ENCODE results near the gene SLC44A5.
"Not testable (repeated sequence)": the region's sequence is repeated elsewhere in the genome, so short reads cannot be mapped to it uniquely, and the experiment has no call there.

Gene SLC44A5

DNA sequence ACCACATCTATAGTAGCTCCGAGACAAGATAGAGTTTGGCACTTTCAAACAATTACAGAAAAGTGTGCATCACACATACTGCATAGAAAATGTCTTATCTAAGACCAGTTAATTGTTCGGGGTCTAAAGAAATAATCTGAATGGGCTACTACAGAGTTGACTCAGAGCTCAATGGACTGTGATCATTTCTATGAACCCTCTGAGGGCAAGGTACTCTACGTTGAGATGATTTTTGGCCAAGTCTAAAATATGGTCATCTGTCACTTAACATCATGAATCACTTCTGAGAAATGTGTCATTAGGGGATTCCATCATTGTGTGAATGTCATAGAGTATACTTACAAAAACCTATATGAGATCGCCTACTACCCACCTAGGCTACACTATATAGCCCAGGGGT lies 123.5 kb downstream of the SLC44A5 start:
- Histone ChIP-seq H2AFZ (ENCODE audit: low read depth, low read length) (no peak overlapping the region), H3K27me3 (ENCODE audit: low read depth, low read length) (no peaks in the 10 kb centered on the region), H3K4me2 (ENCODE audit: low read length) (no peak overlapping the region), H3K9me3 (ENCODE audit: insufficient read depth, low read length) (no peaks in the 10 kb centered on the region), H4K20me1 (ENCODE audit: insufficient read depth, low read length) (no peaks in the 10 kb centered on the region), H3K9ac (ENCODE audit: low read length) (no peak overlapping the region), H3K27ac (ENCODE audit: low read length) (no peak overlapping the region), H3K36me3 (replicated peaks; ENCODE audit: low read depth, low read length) (no peaks in the 10 kb centered on the region), H3K79me2 (ENCODE audit: low read length) (no peaks in the 10 kb centered on the region), H3K4me1 (ENCODE audit: low read length) (no peaks in the 10 kb centered on the region), H3K4me3 (ENCODE audit: low read length) (no peak overlapping the region)
- TF ChIP-seq, protein P1, sequence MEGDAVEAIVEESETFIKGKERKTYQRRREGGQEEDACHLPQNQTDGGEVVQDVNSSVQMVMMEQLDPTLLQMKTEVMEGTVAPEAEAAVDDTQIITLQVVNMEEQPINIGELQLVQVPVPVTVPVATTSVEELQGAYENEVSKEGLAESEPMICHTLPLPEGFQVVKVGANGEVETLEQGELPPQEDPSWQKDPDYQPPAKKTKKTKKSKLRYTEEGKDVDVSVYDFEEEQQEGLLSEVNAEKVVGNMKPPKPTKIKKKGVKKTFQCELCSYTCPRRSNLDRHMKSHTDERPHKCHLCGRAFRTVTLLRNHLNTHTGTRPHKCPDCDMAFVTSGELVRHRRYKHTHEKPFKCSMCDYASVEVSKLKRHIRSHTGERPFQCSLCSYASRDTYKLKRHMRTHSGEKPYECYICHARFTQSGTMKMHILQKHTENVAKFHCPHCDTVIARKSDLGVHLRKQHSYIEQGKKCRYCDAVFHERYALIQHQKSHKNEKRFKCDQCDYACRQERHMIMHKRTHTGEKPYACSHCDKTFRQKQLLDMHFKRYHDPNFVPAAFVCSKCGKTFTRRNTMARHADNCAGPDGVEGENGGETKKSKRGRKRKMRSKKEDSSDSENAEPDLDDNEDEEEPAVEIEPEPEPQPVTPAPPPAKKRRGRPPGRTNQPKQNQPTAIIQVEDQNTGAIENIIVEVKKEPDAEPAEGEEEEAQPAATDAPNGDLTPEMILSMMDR (IDR thresholded peaks at IDR 0.05; ENCODE audit: low read depth, low read length), result no peak
- TF ChIP-seq EZH2phosphoT487 (IDR thresholded peaks at IDR 0.05; ENCODE audit: low read depth), result no peak

DNA sequence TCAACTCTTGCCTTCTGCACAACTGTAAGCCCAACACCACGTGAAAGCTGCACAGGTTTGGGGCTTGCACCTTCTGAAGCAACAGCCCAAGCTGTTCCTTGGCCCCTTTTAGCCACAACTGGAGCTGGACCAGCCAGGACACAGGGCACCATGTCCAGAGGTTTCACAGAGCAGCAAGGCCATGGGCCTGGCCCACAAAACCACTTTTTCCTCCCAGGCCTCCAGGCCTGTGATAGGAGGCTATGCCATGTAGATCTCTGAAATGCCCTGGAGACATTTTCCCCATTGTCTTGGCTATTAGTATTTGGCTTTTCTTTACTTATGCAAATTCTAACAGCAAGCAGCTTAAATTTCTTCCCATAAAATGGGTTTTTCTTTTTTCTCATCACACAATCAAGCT lies 126.1 kb downstream of the SLC44A5 start:
- no peaks in the 10 kb centered on the region for H3K4me1 ChIP-seq (ENCODE audit: low read length)
- H3K27ac ChIP-seq (ENCODE audit: low read length), result no peak overlapping the region
- H3K79me2 ChIP-seq (ENCODE audit: low read length), result no peaks in the 10 kb centered on the region
- TF ChIP-seq, protein P1 (IDR thresholded peaks at IDR 0.05; ENCODE audit: low read depth, low read length), result no peak
- no peak for TF ChIP-seq EZH2phosphoT487 (IDR thresholded peaks at IDR 0.05; ENCODE audit: low read depth)
- no peak overlapping the region for H3K4me3 ChIP-seq (ENCODE audit: low read length)
- no peak overlapping the region for H3K9ac ChIP-seq (ENCODE audit: low read length)
- no peak overlapping the region for H2AFZ ChIP-seq (ENCODE audit: low read depth, low read length)
- no peaks in the 10 kb centered on the region for H3K9me3 ChIP-seq (ENCODE audit: insufficient read depth, low read length)
- no peaks in the 10 kb centered on the region for H3K27me3 ChIP-seq (ENCODE audit: low read depth, low read length)
- no peaks in the 10 kb centered on the region for H4K20me1 ChIP-seq (ENCODE audit: insufficient read depth, low read length)
- no peaks in the 10 kb centered on the region for H3K36me3 ChIP-seq (replicated peaks; ENCODE audit: low read depth, low read length)
- H3K4me2 ChIP-seq (ENCODE audit: low read length), result no peak overlapping the region

DNA sequence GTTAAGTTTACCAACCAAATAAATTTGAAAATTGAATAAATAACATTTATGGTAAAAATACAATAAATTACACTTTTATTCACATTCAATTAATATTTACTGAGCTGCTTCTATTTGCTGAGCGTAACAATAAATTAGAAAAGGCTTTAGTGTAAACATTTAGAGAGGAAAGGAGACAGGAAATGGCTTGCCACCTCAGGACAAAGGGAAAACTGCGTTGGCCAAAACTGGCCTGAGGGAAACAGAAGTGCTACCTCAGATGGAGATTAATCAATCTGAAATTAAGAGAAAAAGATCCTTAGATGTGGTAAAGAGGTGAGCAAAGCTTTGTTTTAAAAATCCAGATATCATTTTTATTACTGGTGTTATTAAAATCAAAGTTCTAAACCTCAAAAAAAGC lies 128.0 kb downstream of the SLC44A5 start:
- no peaks in the 10 kb centered on the region for H3K9me3 ChIP-seq (ENCODE audit: insufficient read depth, low read length)
- TF ChIP-seq, protein P1 (IDR thresholded peaks at IDR 0.05; ENCODE audit: low read depth, low read length), result no peak

DNA sequence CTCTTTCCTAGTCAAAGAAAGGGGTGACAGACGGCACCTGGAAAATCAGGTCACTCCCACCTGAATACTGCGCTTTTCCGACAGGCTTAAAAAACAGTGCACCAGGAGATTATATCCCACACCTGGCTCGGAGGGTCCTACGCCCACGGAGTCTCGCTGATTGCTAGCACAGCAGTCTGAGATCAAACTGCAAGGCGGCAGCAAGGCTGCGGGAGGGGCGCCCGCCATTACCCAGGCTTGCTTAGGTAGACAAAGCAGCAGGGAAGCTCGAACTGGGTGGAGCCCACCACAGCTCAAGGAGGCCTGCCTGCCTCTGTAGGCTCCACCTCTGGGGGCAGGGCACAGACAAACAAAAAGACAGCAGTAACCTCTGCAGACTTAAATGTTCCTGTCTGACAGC lies 134.4 kb downstream of the SLC44A5 start:
- not testable (repeated sequence) for H2AFZ ChIP-seq (ENCODE audit: low read depth, low read length); H3K4me2 ChIP-seq (ENCODE audit: low read length); H3K9me3 ChIP-seq (ENCODE audit: insufficient read depth, low read length); H3K79me2 ChIP-seq (ENCODE audit: low read length); H4K20me1 ChIP-seq (ENCODE audit: insufficient read depth, low read length); H3K27ac ChIP-seq (ENCODE audit: low read length); H3K9ac ChIP-seq (ENCODE audit: low read length); H3K36me3 ChIP-seq (replicated peaks; ENCODE audit: low read depth, low read length); H3K4me3 ChIP-seq (ENCODE audit: low read length); H3K27me3 ChIP-seq (ENCODE audit: low read depth, low read length); H3K4me1 ChIP-seq (ENCODE audit: low read length)

More for the DNA sequence above, 128.0 kb downstream of the SLC44A5 start:
- Histone ChIP-seq H2AFZ (ENCODE audit: low read depth, low read length) (no peak overlapping the region), H3K4me3 (ENCODE audit: low read length) (no peak overlapping the region), H3K79me2 (ENCODE audit: low read length) (no peaks in the 10 kb centered on the region), H3K4me1 (ENCODE audit: low read length) (no peaks in the 10 kb centered on the region), H3K9ac (ENCODE audit: low read length) (no peak overlapping the region), H3K27ac (ENCODE audit: low read length) (no peak overlapping the region), H3K36me3 (replicated peaks; ENCODE audit: low read depth, low read length) (no peaks in the 10 kb centered on the region), H3K4me2 (ENCODE audit: low read length) (no peak overlapping the region), H4K20me1 (ENCODE audit: insufficient read depth, low read length) (no peaks in the 10 kb centered on the region), H3K27me3 (ENCODE audit: low read depth, low read length) (no peaks in the 10 kb centered on the region)

DNA sequence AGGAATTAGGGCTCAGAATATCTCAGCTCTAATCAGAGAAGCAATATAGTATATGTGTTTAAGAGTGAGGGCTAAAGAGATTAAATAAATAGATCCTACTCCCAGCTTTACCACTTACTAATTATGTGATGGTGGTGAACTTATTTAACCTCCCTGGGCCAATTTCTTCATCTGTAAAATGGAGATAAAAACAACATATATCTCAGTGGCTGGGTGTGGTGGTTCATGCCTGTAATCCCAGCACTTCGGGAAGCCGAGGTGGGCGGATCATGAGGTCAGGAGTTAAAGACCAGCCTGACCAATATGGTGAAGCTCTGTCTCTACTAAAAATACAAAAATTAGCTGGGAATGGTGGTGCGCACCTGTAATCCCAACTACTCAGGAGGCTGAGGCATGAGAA lies 135.2 kb downstream of the SLC44A5 start:
- no peak overlapping the region for H3K27ac ChIP-seq (ENCODE audit: low read length)
- no peaks in the 10 kb centered on the region for H3K4me1 ChIP-seq (ENCODE audit: low read length)
- H3K4me3 ChIP-seq (ENCODE audit: low read length), result no peak overlapping the region
- H4K20me1 ChIP-seq (ENCODE audit: insufficient read depth, low read length), result no peaks in the 10 kb centered on the region
- H3K4me2 ChIP-seq (ENCODE audit: low read length), result no peak overlapping the region
- no peaks in the 10 kb centered on the region for H3K36me3 ChIP-seq (replicated peaks; ENCODE audit: low read depth, low read length)
- no peak overlapping the region for H3K9ac ChIP-seq (ENCODE audit: low read length)
- H3K9me3 ChIP-seq (ENCODE audit: insufficient read depth, low read length), result no peaks in the 10 kb centered on the region
- no peak for TF ChIP-seq EZH2phosphoT487 (IDR thresholded peaks at IDR 0.05; ENCODE audit: low read depth)
- TF ChIP-seq, protein P1 (IDR thresholded peaks at IDR 0.05; ENCODE audit: low read depth, low read length), result no peak
- H3K79me2 ChIP-seq (ENCODE audit: low read length), result no peaks in the 10 kb centered on the region
- H2AFZ ChIP-seq (ENCODE audit: low read depth, low read length), result no peak overlapping the region
- no peaks in the 10 kb centered on the region for H3K27me3 ChIP-seq (ENCODE audit: low read depth, low read length)
